Stimulated activated CD4-positive, alpha-beta T cell treated with anti-CD3 and anti-CD28 coated beads, Interleukin-1b, Interleukin-23, amount 100 ng/mL, for 24 hours (primary cell): ENCODE data around the gene SOX11.
"Not testable (repeated sequence)": the region's sequence is repeated elsewhere in the genome, so short reads cannot be mapped to it uniquely, and the experiment has no call there.

ENCODE experiments used
- DNase-seq, 4 experiments: peaks; one replicate each; pipeline ENCODE4 v3.0.0-alpha.2; 2020; ENCODE audit warnings: low read depth in 4 of 4, low spot score in 1 of 4

Gene SOX11

DNA sequence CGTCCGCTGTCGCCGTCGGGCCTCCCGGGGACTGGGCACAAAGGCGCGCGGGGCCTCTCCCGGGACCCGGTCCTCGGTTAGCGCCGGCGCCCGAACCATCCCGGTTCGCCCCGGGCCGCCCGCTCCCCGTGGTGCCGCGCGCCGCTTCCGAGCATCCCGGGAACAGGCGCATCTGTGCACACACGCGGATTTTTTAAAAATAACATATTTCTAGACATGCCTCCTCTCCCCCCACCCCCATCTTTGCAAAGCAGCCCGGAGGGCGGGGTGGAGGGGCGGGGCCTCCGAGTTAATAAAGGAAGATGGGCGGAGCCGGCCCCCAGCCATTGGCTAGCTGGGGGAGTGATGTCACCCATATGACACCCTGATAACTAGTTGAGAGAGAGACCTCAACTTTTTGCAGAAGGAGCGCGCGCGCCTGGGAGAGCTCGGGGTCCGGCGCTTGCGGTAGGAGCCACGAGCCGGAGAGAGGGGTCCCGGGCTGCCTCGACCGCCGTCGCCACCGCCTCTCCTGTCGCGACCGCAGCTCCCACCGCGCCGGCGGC is at the start of gene SOX11:
Gene SOX11 (plus strand): TSS at position 400 of the 545 bp plus-strand sequence. CDS start 338 bp downstream, outside the sequence.
- DNase-seq = no peak

DNA sequence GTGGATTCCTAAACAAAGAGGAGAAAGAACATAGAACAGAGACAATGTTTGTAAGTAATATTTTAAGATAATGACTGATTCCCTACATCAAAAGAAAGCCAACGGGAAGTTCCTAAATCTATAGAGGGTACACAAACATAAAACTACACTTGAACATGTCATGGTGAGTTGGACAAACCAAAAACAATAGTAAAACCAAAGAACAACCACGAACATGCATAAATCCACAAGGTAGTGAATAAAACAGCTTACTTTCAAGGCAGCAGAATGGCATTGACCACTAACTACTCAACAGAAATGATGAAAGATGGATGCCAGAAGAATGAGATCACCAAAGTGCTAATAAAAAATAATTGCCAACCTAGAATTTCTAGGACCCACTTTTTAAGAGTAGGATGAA is 39.5 kb upstream of the SOX11 start:
- not testable (repeated sequence) for DNase-seq

DNA sequence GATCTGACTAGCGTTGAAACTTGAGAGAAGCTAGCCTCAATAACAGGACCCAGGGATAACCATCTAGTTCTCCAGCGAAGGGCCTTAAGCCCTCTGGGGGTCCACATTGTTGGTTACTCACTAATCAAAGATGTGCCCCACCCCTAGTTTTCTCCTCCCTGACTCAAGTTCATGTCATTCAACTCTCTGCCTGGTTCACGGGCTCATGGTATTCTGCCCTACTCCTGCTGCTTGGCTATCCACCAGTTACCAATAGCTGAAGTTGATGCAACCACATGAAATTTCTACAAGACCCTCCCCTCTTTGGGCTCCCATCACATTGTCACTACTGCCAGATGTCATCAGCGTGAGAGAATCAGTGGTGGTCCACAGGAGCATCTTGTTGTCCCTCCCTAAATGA is 38.4 kb upstream of the SOX11 start:
- not testable (repeated sequence) for DNase-seq

DNA sequence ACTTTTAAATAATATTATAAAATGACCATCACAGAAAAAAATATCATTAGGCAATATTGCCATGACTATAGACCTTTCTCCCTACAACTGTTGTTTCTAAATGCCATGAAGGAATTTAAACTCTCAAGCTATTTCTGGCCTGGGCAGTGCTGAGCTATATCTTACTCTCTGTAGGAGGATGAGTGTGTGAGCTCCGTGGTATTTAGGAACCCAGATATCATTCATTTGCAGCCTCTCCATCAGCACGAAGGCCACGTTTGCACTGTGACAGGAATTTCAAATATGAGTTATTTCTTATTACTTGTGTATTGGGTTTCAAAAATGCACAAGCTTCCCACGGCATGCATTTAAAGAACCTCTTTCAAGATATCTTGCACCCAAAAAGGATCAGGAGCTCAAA is 35.0 kb upstream of the SOX11 start:
- no peak for DNase-seq

DNA sequence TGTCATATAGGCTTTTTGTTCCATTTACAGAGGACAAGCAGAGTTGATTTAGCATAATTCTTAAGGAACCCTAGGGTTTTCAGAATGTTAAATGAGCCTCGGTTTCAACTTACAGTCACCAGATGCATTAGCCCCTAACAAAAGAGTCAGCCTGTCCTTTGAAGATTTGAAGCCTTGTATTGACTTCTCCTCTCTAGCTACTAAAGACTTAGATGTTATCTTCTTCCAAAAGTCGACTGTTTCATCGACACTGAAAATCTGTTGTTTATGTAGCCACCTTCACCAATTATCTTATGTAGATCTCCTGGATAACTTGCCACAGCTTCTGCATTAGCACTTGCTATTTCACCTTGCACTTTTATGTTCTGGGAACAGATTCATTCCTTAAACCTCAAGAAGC is 31.6 kb upstream of the SOX11 start:
- no peak for DNase-seq

DNA sequence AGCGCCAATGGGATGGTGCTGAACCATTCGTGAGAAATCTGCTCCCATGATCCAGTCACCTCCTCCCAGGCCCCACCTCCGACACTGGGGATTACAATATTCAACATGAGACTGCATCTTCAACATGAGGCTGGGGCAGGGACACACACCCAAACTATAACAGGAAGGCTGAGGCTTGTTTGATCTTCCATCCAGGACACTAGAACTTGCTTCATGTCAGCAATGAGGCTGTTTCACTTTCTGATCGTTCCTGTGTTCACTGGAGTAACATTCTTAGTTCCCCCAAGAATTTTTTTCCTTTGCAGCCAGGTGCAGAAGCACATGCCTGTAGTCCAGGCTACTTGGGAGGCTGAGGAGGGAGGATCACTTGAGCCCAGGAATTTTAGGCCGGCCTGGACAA is 30.8 kb upstream of the SOX11 start:
- DNase-seq = no peak

DNA sequence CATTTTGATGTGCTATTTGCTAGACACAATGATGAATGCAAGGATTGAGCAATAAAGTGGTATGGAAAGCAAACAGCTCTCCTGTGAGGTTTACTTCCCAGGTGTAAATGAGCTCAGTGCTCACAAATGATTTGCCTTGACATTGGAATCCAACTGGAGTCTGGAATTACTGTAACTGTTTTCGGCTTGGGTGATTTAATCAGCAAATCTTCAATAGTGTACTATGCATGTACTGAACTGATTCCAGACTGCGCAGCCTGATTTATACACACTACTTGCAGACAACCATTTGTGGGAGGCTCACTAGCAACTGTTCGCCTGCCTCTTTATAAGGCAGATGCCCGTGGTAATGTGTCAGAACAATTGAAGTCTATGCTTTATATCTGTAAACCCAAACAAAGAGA is 27.9 kb upstream of the SOX11 start:
- no peak for DNase-seq

DNA sequence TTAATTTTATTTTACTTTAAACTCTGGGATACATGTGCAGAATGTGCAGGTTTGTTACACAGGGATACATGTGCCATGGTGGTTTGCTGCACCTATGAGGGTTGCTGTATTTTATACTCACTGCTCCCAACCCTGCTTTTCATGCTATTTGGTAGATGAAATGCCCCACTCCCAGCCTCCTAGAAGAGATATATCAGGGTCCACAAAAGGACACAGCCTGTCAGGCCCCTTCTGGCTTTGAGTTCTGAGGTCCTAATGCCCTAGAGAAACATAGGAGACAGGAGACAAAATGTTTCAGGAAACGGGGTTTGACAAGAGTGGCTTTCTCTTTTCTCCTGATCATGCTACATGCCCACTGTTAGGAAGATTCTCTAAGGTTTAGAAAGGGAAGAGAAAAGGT is 27.1 kb upstream of the SOX11 start:
- no peak for DNase-seq

DNA sequence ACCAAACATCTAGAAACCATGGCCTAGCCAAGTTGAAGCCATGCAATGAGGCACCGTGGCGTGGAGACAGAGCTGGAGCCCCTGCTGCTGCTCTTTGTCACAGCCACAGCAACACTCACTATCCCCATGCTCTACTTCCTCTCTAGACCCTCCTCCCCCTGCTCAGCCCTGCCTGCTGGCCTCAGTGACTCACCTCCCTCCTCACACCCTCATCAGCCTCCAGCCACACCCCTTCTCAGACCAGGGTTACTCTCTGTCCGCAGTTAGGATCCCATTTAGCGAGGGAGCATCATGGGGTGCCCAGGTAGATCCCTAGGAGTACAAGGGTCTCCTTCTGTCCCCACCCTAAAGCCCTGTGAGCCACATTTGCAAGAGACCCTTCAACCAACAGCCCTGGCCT is 25.4 kb upstream of the SOX11 start:
- no peak for DNase-seq

DNA sequence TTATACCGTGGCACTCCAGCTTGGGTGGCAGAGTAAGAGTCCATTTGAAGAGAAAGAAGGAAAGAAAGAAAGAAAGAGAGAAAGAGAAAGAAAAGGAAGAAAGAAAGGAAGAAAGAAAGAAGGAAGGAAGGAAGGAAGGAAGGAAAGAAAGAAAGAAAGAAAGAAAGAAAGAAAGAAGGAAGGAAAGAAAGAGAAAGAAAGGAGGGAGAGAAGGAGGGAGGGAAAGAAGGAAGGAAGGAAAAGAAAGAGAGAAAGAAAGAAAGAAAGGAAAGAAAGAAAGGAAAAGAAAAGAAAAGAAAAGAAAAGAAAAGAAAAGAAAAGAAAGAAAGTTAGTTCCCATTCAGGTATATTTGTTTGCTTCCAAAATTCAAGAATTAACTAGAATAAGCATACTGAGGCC is 24.5 kb upstream of the SOX11 start:
- DNase-seq = not testable (repeated sequence)

DNA sequence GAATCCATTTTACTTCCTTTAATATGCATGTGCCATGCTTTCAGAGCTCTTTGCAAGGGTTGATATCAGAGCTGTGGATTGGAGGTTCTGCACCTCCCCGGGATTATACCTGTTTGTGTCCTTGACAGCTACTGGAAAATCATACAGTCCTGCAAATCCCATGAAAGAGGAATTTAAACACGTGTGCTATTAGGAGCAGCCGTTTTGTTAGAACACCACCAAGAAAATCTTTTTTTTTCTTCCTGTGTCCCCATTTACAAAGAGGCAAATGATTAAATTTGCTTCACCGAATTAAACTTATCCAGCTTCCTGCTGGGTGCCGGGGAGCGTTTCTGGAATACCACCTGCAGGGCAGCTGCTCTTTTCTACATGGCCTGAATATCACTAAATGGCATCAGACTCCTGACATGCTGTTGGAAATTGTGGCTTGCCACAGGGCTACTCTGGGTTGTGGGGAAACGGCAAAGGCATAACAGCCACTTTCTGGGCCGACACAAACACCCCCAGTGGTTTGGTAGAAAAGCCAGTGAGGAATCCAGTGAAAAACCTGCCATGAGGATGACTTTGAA is 23.4 kb upstream of the SOX11 start:
- no peak for DNase-seq

DNA sequence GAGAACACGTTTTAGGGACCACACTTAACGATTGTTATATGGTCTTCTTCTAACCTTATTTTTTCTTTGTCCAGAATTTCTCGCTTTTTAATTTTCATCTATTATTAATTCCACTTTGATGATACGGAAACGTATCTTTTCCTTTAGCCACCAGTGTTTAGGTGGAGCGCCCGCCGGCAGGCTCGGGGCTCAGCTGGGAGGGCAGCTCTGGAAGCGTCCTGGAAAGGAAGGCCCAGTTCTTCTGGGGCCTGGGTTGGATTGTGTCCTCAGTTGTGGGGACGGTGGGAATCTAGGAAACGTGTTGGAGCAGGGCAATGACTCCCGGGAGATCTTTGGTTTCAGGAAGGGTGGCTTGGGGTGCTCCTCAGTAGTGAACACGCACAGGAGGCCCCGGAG is 19.4 kb upstream of the SOX11 start:
- DNase-seq = no peak

DNA sequence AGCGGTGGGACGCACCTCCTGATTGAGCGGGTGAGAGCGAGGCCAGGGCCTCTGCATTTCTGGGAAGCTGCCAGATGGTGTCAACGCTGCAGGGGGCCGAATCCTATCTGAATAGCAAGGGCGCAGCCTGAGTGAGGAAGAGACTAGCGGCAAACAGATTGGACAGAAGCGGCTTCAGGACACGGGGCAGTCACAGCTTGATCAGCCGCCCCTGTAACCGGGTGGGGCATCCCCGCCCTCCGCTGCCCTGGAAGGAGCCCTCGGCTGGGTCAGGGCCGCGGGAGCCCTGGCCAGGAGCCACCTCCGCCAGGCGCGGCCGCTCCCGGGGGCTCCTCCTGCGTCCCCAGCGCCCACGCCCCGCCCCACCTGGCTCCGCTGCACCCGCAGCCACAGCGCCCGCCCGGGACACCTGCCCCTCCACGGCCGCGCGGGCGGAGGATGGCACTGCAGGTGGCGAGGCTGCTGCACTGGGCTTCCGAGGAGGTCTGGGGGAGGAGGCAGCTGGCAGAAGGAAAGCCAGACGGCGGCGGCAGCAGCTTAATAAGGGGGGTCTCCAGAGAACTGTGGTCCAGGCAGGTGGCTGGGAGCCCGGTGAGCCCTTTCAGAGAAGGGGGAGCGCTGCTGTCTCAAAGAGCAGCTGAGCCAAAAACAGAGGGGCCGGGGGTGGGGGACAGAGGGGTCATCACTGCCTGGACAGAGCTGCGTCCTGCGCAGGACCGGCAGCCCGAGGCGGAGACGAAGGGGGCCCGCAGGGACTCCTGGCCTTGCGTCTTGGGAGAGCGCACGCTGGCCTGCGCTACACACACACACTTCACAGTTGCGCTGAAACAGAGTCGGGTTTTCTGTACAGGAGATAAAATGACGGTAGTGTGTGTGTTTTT is 18.8 kb upstream of the SOX11 start:
- no peak for DNase-seq

DNA sequence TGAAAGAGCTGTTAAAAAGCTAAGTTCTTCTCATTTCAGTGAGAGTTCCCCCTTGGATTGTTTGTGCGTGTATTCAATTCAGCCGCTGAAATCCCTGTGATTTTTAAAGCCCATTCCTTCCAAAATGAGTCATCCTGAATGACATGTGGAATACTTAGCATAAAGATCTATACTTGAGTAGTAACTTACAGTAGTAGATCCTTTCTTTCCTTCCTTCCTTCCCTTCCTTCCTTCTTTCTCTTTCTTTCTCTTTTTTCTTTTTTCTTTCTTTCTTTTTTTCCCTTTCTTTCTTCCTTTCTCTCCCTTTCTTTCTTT is 18.2 kb upstream of the SOX11 start:
- no peak for DNase-seq

DNA sequence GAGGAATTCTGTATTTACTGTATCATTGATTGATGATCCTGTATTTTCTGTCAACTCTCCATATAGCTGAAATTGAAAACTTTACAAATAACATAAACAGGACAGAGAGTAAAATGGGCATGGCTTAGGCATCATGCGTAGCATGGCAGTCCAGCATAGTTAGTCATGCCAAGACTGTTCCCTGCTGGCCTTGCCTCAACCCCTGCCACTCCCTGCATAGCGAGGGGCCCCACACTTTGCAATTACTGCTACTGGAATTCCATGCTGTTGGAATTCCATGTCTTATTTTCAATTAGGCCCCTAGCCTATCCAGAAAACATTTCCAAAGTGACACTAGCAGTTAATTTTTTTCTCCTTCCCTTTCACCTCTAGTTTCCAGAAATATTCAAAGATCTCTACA is 15.1 kb upstream of the SOX11 start:
- DNase-seq = no peak

DNA sequence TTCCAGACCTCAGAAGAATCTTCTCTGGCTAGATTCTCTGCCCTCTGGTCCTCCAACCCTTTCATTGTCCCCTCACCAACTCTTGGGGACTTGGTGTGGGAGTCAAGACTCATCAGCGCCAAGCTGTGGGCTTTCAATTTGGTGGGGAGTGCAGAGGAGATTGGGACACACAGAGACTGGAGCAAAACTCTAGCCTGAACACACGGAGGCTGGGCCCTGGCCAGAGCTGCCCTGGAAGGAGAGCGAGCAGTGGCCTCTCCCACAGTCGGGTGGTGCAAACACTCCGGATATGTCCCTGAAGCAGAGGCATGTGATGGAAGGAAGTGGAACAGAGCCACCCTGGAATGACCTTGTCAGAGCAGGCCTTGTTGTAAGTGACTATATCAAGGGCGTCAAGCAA is 8.7 kb upstream of the SOX11 start:
- no peak for DNase-seq

DNA sequence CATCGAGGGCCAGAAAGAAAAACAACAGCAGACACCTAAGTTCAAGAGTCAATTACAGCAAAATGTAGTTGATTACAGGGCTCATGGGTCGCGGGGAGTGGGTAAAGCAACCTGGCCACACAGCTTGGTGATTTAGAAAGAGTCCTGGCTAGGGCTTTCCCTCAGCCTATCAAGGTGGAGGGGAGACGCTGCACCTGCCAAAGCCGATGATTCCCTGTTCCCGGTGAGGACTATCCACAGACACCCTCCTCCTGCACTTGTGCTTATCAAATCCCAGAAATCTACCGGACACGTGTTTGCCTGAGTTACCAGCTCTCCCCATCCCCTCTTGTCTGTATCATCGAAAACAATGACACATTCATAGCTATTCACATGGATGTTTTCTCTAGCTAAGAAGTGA is 7.0 kb upstream of the SOX11 start:
- DNase-seq = no peak

DNA sequence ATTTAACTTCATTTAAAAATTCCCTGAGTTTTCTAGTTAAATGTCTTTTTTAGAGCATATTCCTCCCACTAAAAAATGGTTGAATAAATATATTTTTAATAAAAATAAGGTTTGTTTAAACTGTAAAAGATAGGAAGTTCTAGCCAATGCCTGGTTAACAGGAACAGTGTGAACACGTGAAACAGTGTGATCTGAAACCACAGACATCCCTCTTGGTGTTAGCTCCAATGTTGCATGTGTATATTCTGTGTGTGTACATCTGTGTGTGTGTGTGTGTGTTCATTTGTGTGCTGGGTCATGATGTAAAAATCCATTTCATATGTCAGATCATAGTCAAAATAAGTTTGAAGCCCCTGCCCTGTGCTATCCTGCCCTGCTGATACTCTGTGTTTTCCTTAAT is 6.1 kb upstream of the SOX11 start:
- no peak for DNase-seq

DNA sequence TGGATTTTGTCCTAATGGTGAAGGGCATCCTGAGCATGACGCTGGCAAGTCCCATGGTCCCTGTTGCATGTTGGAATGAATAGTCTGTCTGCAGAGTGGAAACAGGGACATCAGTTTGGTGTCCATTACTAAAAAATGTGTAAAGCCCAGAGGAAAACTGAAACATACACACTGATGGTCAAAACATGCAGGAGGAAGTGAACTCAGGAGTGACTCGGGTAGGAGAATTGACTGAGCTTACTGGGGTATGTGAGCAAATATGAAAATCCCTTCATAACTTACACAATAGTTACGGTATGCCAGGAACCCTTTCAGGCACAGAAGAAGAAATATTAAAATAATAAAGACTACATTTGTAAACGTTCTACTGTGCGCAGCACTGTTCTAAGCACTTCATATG is 5.6 kb upstream of the SOX11 start:
- DNase-seq = no peak

DNA sequence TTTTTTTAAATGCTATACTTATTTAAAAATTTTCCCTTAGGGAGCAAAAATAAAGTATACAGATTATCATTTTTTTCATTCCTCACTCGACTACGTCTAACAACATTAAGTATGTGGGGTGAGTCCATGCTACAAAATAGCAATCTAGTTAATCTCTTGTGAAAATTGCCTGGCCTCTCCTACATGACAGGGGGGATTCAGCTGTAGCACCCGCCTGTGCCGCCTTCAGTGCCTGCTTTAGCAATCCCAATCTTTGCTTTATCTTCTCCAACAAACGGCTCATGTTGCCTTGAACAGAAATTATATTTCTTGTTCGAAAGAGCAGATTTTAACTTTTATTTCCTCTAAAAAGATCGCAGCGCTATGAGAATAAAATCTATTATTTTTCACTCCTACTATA is 2.4 kb upstream of the SOX11 start:
- DNase-seq = no peak

DNA sequence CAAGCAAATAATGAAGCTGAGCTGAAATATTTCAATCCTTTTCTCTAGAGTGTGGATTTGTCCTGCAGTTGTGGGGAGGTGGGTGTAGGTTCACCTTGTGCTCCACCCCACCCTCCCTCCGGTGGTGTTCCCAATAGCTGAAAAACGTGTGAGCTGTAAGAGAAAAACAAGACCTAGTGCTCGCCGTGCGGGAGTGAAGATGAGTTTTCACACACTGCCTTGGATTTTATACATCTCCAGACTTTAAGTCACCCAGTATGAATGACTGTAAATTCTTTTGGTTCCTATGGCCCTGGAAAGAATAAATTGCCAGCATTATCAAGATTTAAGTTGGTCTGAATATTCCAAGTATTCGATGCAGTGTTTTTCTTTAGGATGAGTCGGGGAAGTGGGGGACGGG is 1.9 kb upstream of the SOX11 start:
- no peak for DNase-seq

DNA sequence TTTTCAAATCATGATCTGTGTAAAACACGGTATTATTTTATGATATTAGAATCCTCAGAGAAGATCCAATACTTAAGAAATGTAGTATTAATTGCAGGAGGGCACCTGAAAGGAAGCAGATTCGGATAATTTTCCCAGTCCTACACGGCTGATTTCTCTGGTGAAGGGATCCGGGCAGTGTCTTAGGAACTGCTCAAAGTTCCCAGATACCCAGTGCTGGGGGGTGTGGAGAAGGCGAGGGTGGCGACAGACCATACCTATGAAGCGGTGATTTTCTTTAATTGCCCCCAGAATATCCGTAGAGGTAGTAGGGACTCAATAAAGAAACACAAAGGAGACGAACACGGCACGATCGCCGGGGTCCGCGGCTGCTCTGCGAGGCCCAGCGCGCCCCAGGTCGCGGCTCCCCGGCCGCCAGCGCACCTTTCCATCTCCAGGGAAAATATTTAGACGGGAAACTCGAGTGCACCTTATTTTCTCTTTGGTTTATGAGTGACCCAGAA is 1.4 kb upstream of the SOX11 start:
- no peak for DNase-seq
